ENCODE data around the gene PHAF1. TPM values are rescaled to one million over a fixed set of nuclear protein-coding genes. Genes with fewer than 3 reads are reported as not detected.
A peak's percentile ranks its signal among the peaks of the same experiment; 100 is the strongest.

The PHAF1 gene
- total and polyA plus RNA-seq, 9 donors = 12.9 to 22.2 (median 17.8) TPM

- peak; percentile 34 for DNase-seq
- Histone ChIP-seq H3K4me3 (ENCODE audit: low read length) (no peak overlapping the region), H3K4me1 (ENCODE audit: control insufficient read depth, insufficient read depth, low read length) (peaks cover 3% of the 10 kb centered on the region), H3K36me3 (ENCODE audit: control insufficient read depth, insufficient read depth, low read length) (peaks cover 2% of the 10 kb centered on the region), H3K9me3 (replicated peaks; ENCODE audit: control insufficient read depth, low read depth, low read length) (no peaks in the 10 kb centered on the region), H3K27ac (ENCODE audit: low read length) (no peak overlapping the region), H3K27me3 (ENCODE audit: control insufficient read depth, insufficient read depth, low read length) (no peaks in the 10 kb centered on the region)
- WGBS (ENCODE audit: insufficient coverage) = 84% methylated on average over 2 of the region's 4 CpGs
These were observed 5.7 kb upstream of the PHAF1 start for GRCh38 chr16:67104061-67104460.

- peak; percentile 11 for DNase-seq
- Histone ChIP-seq H3K27me3 (ENCODE audit: control insufficient read depth, insufficient read depth, low read length) (no peaks in the 10 kb centered on the region), H3K27ac (ENCODE audit: low read length) (peak overlapping the region; percentile 35), H3K4me3 (ENCODE audit: low read length) (no peak overlapping the region), H3K9me3 (replicated peaks; ENCODE audit: control insufficient read depth, low read depth, low read length) (no peaks in the 10 kb centered on the region), H3K4me1 (ENCODE audit: control insufficient read depth, insufficient read depth, low read length) (peaks cover 8% of the 10 kb centered on the region), H3K36me3 (ENCODE audit: control insufficient read depth, insufficient read depth, low read length) (no peaks in the 10 kb centered on the region)
- WGBS (ENCODE audit: insufficient coverage) = 80% methylated on average over 1 of the region's 6 CpGs
These were observed 4.9 kb upstream of the PHAF1 start for GRCh38 chr16:67104845-67105244.

GRCh38 chr16:67105246-67105645 is 4.5 kb upstream of the PHAF1 start:
- Histone ChIP-seq H3K4me3 (ENCODE audit: low read length) (no peak overlapping the region), H3K27ac (ENCODE audit: low read length) (peak overlapping the region; percentile 35), H3K4me1 (ENCODE audit: control insufficient read depth, insufficient read depth, low read length) (peaks cover 10% of the 10 kb centered on the region), H3K9me3 (replicated peaks; ENCODE audit: control insufficient read depth, low read depth, low read length) (no peaks in the 10 kb centered on the region), H3K36me3 (ENCODE audit: control insufficient read depth, insufficient read depth, low read length) (no peaks in the 10 kb centered on the region), H3K27me3 (ENCODE audit: control insufficient read depth, insufficient read depth, low read length) (no peaks in the 10 kb centered on the region)
- WGBS (ENCODE audit: insufficient coverage) = 100% methylated on average over 1 of the region's 2 CpGs
- peak; percentile 13 for DNase-seq

GRCh38 chr16:67105881-67106280 is 3.9 kb upstream of the PHAF1 start:
- no peaks in the 10 kb centered on the region for H3K36me3 ChIP-seq (ENCODE audit: control insufficient read depth, insufficient read depth, low read length)
- no peaks in the 10 kb centered on the region for H3K27me3 ChIP-seq (ENCODE audit: control insufficient read depth, insufficient read depth, low read length)
- no peak overlapping the region for H3K4me3 ChIP-seq (ENCODE audit: low read length)
- no CpG with 5 or more reads among the region's 5 CpGs for WGBS (ENCODE audit: insufficient coverage)
- peaks cover 16% of the 10 kb centered on the region for H3K4me1 ChIP-seq (ENCODE audit: control insufficient read depth, insufficient read depth, low read length)
- H3K27ac ChIP-seq (ENCODE audit: low read length) = peak overlapping the region; percentile 65
- DNase-seq = peak; percentile 84
- no peaks in the 10 kb centered on the region for H3K9me3 ChIP-seq (replicated peaks; ENCODE audit: control insufficient read depth, low read depth, low read length)

- 98% methylated on average over 4 of the region's 6 CpGs for WGBS (ENCODE audit: insufficient coverage)
- no peak for DNase-seq
- Histone ChIP-seq H3K27me3 (ENCODE audit: control insufficient read depth, insufficient read depth, low read length) (no peaks in the 10 kb centered on the region), H3K4me3 (ENCODE audit: low read length) (no peak overlapping the region), H3K36me3 (ENCODE audit: control insufficient read depth, insufficient read depth, low read length) (peaks cover 11% of the 10 kb centered on the region), H3K27ac (ENCODE audit: low read length) (no peak overlapping the region), H3K9me3 (replicated peaks; ENCODE audit: control insufficient read depth, low read depth, low read length) (no peaks in the 10 kb centered on the region), H3K4me1 (ENCODE audit: control insufficient read depth, insufficient read depth, low read length) (peaks cover 24% of the 10 kb centered on the region)
These were observed 1.3 kb upstream of the PHAF1 start for GRCh38 chr16:67108489-67108888.

- Histone ChIP-seq H3K27me3 (ENCODE audit: control insufficient read depth, insufficient read depth, low read length) (no peaks in the 10 kb centered on the region), H3K4me1 (ENCODE audit: control insufficient read depth, insufficient read depth, low read length) (peaks cover 24% of the 10 kb centered on the region), H3K27ac (ENCODE audit: low read length) (peak overlapping the region; percentile 92), H3K9me3 (replicated peaks; ENCODE audit: control insufficient read depth, low read depth, low read length) (no peaks in the 10 kb centered on the region), H3K36me3 (ENCODE audit: control insufficient read depth, insufficient read depth, low read length) (peaks cover 11% of the 10 kb centered on the region), H3K4me3 (ENCODE audit: low read length) (peak overlapping the region; percentile 95)
- DNase-seq = peak; percentile 6
- WGBS (ENCODE audit: insufficient coverage) = 47% methylated on average over 18 of the region's 18 CpGs
These were observed 772 bp upstream of the PHAF1 start for GRCh38 chr16:67108931-67109406.

GRCh38 chr16:67111951-67112444 is 2.3 kb downstream of the PHAF1 start:
- peaks cover 24% of the 10 kb centered on the region for H3K4me1 ChIP-seq (ENCODE audit: control insufficient read depth, insufficient read depth, low read length)

GRCh38 chr16:67112591-67113399 is 3.1 kb downstream of the PHAF1 start:
- H3K36me3 ChIP-seq (ENCODE audit: control insufficient read depth, insufficient read depth, low read length) = peaks cover 20% of the 10 kb centered on the region
- no peaks in the 10 kb centered on the region for H3K27me3 ChIP-seq (ENCODE audit: control insufficient read depth, insufficient read depth, low read length)
- H3K9me3 ChIP-seq (replicated peaks; ENCODE audit: control insufficient read depth, low read depth, low read length) = no peaks in the 10 kb centered on the region
- peaks cover 24% of the 10 kb centered on the region for H3K4me1 ChIP-seq (ENCODE audit: control insufficient read depth, insufficient read depth, low read length)
- no peak overlapping the region for H3K27ac ChIP-seq (ENCODE audit: low read length)
- H3K4me3 ChIP-seq (ENCODE audit: low read length) = no peak overlapping the region
- 79% methylated on average over 2 of the region's 4 CpGs for WGBS (ENCODE audit: insufficient coverage)
- DNase-seq = no peak

More at GRCh38 chr16:67111951-67112444, 2.3 kb downstream of the PHAF1 start:
- Histone ChIP-seq H3K27ac (ENCODE audit: low read length) (no peak overlapping the region), H3K9me3 (replicated peaks; ENCODE audit: control insufficient read depth, low read depth, low read length) (no peaks in the 10 kb centered on the region), H3K4me3 (ENCODE audit: low read length) (no peak overlapping the region), H3K36me3 (ENCODE audit: control insufficient read depth, insufficient read depth, low read length) (peaks cover 20% of the 10 kb centered on the region), H3K27me3 (ENCODE audit: control insufficient read depth, insufficient read depth, low read length) (no peaks in the 10 kb centered on the region)
- WGBS (ENCODE audit: insufficient coverage) = 100% methylated on average over 1 of the region's 4 CpGs
- DNase-seq = no peak

GRCh38 chr16:67114793-67115192 is 5.1 kb downstream of the PHAF1 start:
- 66% methylated on average over 2 of the region's 2 CpGs for WGBS (ENCODE audit: insufficient coverage)
- H3K27me3 ChIP-seq (ENCODE audit: control insufficient read depth, insufficient read depth, low read length) = no peaks in the 10 kb centered on the region
- H3K9me3 ChIP-seq (replicated peaks; ENCODE audit: control insufficient read depth, low read depth, low read length) = no peaks in the 10 kb centered on the region
- DNase-seq = no peak
- H3K4me1 ChIP-seq (ENCODE audit: control insufficient read depth, insufficient read depth, low read length) = peaks cover 16% of the 10 kb centered on the region
- H3K27ac ChIP-seq (ENCODE audit: low read length) = no peak overlapping the region
- peaks cover 24% of the 10 kb centered on the region for H3K36me3 ChIP-seq (ENCODE audit: control insufficient read depth, insufficient read depth, low read length)
- no peak overlapping the region for H3K4me3 ChIP-seq (ENCODE audit: low read length)

GRCh38 chr16:67115639-67116038 is 5.9 kb downstream of the PHAF1 start:
- Histone ChIP-seq H3K9me3 (replicated peaks; ENCODE audit: control insufficient read depth, low read depth, low read length) (no peaks in the 10 kb centered on the region), H3K4me1 (ENCODE audit: control insufficient read depth, insufficient read depth, low read length) (peaks cover 10% of the 10 kb centered on the region), H3K4me3 (ENCODE audit: low read length) (no peak overlapping the region), H3K27me3 (ENCODE audit: control insufficient read depth, insufficient read depth, low read length) (no peaks in the 10 kb centered on the region), H3K27ac (ENCODE audit: low read length) (no peak overlapping the region), H3K36me3 (ENCODE audit: control insufficient read depth, insufficient read depth, low read length) (peaks cover 31% of the 10 kb centered on the region)
- no peak for DNase-seq
- 88% methylated on average over 4 of the region's 7 CpGs for WGBS (ENCODE audit: insufficient coverage)
